Measurements from ENCODE around the gene PRAC2.

- no peak for TF ChIP-seq CTCF (IDR thresholded peaks at IDR 0.05)
- TF ChIP-seq POLR2A (IDR thresholded peaks at IDR 0.05) = no peak
These were observed 12.0 kb downstream of the PRAC2 start for GRCh38 chr17:48735062-48735351.

Data from esophagus squamous epithelium (tissue), 4 donors.